HG03575 (cell line): ENCODE data around the gene ADGRG1.
"Not testable (repeated sequence)": the region's sequence is repeated elsewhere in the genome, so short reads cannot be mapped to it uniquely, and the experiment has no call there.

Experiments
- ATAC-seq: cut with Tn5 transposase; IDR thresholded peaks from one replicate; pipeline ENCODE4 v1.9.1; 2021; ENCODE audit not compliant: unreplicated experiment, insufficient number of reproducible peaks, low FRiP score; ENCODE audit errors: extremely low read depth

ADGRG1 gene

GRCh38 chr16:57628008-57628781, at the start of gene ADGRG1:
Gene ADGRG1 (plus strand): TSS chr16:57628630. CDS start chr16:57650288, 21,658 bp downstream.
- ATAC-seq = no peak

GRCh38 chr16:57579361-57579665, 49.1 kb upstream of the ADGRG1 start:
- ATAC-seq = no peak

GRCh38 chr16:57585051-57585687, 43.3 kb upstream of the ADGRG1 start:
- ATAC-seq = no peak

- ATAC-seq = no peak
Observed at GRCh38 chr16:57588831-57589230, 39.6 kb upstream of the ADGRG1 start.

GRCh38 chr16:57589374-57589773, 39.1 kb upstream of the ADGRG1 start:
- no peak for ATAC-seq

GRCh38 chr16:57590654-57591085, 37.8 kb upstream of the ADGRG1 start:
- ATAC-seq = no peak

- peak; percentile 60 for ATAC-seq
Observed at GRCh38 chr16:57591086-57591869, 37.2 kb upstream of the ADGRG1 start.

- no peak for ATAC-seq
Observed at GRCh38 chr16:57591870-57592485, 36.5 kb upstream of the ADGRG1 start.

- ATAC-seq = no peak
Observed at GRCh38 chr16:57592591-57593003, 35.8 kb upstream of the ADGRG1 start.

GRCh38 chr16:57593021-57593420, 35.4 kb upstream of the ADGRG1 start:
- no peak for ATAC-seq

GRCh38 chr16:57593990-57594389, 34.4 kb upstream of the ADGRG1 start:
- no peak for ATAC-seq

GRCh38 chr16:57594531-57595031, 33.8 kb upstream of the ADGRG1 start:
- ATAC-seq = no peak

- ATAC-seq = not testable (repeated sequence)
Observed at GRCh38 chr16:57596234-57596633, 32.2 kb upstream of the ADGRG1 start.

- ATAC-seq = no peak
Observed at GRCh38 chr16:57598437-57598836, 30.0 kb upstream of the ADGRG1 start.

GRCh38 chr16:57600048-57600835, 28.2 kb upstream of the ADGRG1 start:
- no peak for ATAC-seq

- no peak for ATAC-seq
Observed at GRCh38 chr16:57600952-57601580, 27.4 kb upstream of the ADGRG1 start.

- peak; percentile 53 for ATAC-seq
Observed at GRCh38 chr16:57601801-57602478, 26.5 kb upstream of the ADGRG1 start.
